Fibroblast of villous mesenchyme (primary cell): ENCODE results near the gene ADORA1. TPM values are rescaled to one million over a fixed set of nuclear protein-coding genes. Genes with fewer than 3 reads are reported as not detected.

Experiments used
- DNase-seq: peaks from one replicate; pipeline ENCODE4 v3.0.0-alpha.2; 2010; ENCODE audit warnings: low read depth
- H3K4me3 ChIP-seq: 2 replicates; pipeline ENCODE4 v1.5.1; 2011; ENCODE audit warnings: low read depth, mild to moderate bottlenecking, low read length
- CTCF ChIP-seq: IDR thresholded peaks from 2 replicates; pipeline ENCODE4 v1.5.1; 2012; ENCODE audit warnings: low read depth, mild to moderate bottlenecking, low read length; ENCODE audit not compliant: insufficient read depth
- total RNA-seq: library from RNA; depleted of rRNA; stranded (reverse); fragments of >200 nt; gene quantifications from 2 replicates; pipeline ENCODE4 v1.2.3, GENCODE V29; 2012

The ADORA1 gene
- total RNA-seq, 1 donor: 14.2 TPM

- no peak for TF ChIP-seq CTCF
- DNase-seq: no peak
- H3K4me3 ChIP-seq: no peak overlapping the region
These were observed 40.8 kb downstream of the ADORA1 start for GRCh38 chr1:203168256-203168786.

GRCh38 chr1:203168991-203169390 lies 41.5 kb downstream of the ADORA1 start:
- TF ChIP-seq CTCF: no peak
- no peak for DNase-seq
- H3K4me3 ChIP-seq: no peak overlapping the region

GRCh38 chr1:203169770-203170520 lies 42.4 kb downstream of the ADORA1 start:
- no peak for TF ChIP-seq CTCF
- no peak overlapping the region for H3K4me3 ChIP-seq
- DNase-seq: no peak

- H3K4me3 ChIP-seq: no peak overlapping the region
- no peak for DNase-seq
- no peak for TF ChIP-seq CTCF
These were observed 43.3 kb downstream of the ADORA1 start for GRCh38 chr1:203170625-203171330.

GRCh38 chr1:203171341-203172183 lies 44.0 kb downstream of the ADORA1 start:
- DNase-seq: no peak
- H3K4me3 ChIP-seq: no peak overlapping the region
- TF ChIP-seq CTCF: no peak

- no peak overlapping the region for H3K4me3 ChIP-seq
- peak; percentile 60 for DNase-seq
- peak; percentile 82 for TF ChIP-seq CTCF
These were observed 44.9 kb downstream of the ADORA1 start for GRCh38 chr1:203172184-203173010.
